Measurements from ENCODE around the gene SEC14L1. TPM values are rescaled to one million over a fixed set of nuclear protein-coding genes. Genes with fewer than 3 reads are reported as not detected.

Gene SEC14L1
- total RNA-seq, 1 experiment from 2014 or later: 81.0 TPM

DNA sequence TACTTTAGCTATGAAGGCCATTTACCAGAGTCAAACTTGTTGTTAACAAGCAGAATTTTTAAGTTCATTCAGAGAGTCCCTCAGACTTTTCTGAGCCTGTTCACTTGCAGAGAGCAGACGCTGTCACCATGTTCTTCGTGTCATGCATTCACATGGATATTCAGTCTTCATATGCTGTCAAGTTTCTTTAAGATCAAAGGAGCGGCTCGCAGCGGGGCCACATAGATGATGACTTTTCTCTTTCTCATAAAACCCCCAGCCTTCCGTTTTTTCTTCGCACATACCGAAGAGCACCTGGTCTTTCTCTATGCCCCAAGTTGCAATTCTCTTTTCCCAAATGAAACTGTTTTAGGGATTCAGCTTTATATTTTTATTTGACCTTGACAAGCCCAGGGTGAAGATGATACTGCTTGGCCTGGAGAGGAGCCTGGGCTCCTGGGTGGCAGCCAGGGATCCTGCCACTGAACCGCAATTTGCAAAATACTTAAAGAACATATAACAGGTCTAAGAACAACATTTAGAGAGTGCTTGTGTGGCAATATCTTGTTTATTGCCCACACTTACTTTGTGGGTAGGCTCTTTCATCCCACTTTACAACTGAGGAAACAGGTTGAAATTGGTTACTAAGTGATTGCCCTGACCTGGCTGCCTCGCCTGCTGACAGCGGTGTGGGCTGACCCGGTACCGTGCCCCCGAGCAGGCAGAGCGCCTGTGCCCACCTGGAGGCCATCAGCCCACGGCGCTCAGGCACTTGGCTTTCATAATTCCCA lies 22.9 kb downstream of the SEC14L1 start (continued):
- TF ChIP-seq, protein P1, sequence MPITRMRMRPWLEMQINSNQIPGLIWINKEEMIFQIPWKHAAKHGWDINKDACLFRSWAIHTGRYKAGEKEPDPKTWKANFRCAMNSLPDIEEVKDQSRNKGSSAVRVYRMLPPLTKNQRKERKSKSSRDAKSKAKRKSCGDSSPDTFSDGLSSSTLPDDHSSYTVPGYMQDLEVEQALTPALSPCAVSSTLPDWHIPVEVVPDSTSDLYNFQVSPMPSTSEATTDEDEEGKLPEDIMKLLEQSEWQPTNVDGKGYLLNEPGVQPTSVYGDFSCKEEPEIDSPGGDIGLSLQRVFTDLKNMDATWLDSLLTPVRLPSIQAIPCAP (CRISPR knock-in tag; IDR thresholded peaks at IDR 0.05): no peak
- TF ChIP-seq, protein P2, sequence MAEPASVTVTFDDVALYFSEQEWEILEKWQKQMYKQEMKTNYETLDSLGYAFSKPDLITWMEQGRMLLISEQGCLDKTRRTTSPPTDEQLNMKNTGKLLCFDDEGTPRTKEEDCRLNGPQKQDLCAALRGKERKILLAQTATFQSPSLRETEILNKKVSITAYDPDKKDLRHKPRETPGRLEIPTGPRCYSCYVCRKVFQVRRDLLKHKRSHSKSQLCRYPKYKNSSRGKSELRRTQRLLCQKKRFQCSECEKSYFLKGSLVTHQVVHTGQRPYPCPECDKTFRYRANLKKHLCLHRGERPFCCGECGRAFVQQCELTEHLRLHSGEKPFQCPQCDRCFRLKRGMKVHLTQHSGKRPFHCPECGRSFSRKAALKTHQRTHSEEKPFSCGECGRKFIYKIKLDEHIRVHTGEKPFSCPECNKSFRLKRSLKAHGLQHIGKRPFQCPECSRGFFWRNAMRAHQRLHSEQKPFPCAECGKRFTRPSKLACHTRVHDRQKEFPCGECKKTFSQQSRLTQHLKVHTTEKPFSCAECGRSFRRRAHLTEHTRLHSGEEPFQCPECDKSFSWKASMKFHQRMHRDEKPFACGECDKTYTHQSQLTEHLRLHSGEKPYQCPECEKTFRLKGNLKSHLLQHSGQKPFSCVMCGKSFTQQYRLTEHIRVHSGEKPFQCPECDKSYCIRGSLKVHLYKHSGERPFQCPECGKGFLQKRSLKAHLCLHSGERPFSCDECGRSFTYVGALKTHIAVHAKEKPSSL (CRISPR knock-in tag; conservative IDR thresholded peaks at IDR 0.05): no peak
- TF ChIP-seq ZNF416 (CRISPR knock-in tag; IDR thresholded peaks at IDR 0.05): no peak

DNA sequence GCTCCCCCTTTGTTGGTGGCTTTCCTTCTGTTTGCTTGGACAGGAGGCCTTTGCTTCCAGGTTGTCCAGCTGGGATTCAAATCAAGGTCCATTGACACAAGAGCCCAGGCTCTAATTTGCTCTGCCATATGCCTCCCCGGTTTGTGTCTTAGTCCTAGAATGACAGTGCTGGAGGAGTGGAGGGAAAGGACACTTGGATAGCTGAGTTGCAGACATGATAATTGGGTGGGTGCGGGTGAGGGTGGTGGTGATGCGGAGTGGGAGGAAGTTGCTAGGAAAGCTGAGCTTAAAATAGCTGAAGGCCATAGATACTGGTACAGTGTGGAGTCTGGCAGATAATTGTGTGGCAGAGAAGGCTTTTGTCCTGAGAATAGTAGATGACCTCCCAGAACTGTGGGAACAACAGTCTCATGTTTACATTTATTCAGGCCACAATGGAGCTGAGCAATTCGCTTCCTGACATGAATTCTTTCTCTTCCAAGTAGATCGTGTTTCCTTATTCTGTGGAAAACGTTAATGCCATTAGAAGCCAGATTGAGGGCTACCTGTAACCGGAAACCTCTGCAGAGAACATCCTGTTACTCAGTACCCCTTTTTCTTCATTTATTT lies 23.8 kb downstream of the SEC14L1 start:
- TF ChIP-seq ZNF671 (CRISPR knock-in tag; IDR thresholded peaks at IDR 0.05): no peak
- TF ChIP-seq ZNF121 (CRISPR knock-in tag; IDR thresholded peaks at IDR 0.05): no peak
- TF ChIP-seq ETV6 (CRISPR knock-in tag; IDR thresholded peaks at IDR 0.05): no peak
- TF ChIP-seq, protein P3, sequence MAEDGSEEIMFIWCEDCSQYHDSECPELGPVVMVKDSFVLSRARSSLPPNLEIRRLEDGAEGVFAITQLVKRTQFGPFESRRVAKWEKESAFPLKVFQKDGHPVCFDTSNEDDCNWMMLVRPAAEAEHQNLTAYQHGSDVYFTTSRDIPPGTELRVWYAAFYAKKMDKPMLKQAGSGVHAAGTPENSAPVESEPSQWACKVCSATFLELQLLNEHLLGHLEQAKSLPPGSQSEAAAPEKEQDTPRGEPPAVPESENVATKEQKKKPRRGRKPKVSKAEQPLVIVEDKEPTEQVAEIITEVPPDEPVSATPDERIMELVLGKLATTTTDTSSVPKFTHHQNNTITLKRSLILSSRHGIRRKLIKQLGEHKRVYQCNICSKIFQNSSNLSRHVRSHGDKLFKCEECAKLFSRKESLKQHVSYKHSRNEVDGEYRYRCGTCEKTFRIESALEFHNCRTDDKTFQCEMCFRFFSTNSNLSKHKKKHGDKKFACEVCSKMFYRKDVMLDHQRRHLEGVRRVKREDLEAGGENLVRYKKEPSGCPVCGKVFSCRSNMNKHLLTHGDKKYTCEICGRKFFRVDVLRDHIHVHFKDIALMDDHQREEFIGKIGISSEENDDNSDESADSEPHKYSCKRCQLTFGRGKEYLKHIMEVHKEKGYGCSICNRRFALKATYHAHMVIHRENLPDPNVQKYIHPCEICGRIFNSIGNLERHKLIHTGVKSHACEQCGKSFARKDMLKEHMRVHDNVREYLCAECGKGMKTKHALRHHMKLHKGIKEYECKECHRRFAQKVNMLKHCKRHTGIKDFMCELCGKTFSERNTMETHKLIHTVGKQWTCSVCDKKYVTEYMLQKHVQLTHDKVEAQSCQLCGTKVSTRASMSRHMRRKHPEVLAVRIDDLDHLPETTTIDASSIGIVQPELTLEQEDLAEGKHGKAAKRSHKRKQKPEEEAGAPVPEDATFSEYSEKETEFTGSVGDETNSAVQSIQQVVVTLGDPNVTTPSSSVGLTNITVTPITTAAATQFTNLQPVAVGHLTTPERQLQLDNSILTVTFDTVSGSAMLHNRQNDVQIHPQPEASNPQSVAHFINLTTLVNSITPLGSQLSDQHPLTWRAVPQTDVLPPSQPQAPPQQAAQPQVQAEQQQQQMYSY (CRISPR knock-in tag; IDR thresholded peaks at IDR 0.05): no peak
- TF ChIP-seq ZNF396 (CRISPR knock-in tag; IDR thresholded peaks at IDR 0.05; ENCODE audit: borderline replicate concordance): no peak
- TF ChIP-seq, protein P4, sequence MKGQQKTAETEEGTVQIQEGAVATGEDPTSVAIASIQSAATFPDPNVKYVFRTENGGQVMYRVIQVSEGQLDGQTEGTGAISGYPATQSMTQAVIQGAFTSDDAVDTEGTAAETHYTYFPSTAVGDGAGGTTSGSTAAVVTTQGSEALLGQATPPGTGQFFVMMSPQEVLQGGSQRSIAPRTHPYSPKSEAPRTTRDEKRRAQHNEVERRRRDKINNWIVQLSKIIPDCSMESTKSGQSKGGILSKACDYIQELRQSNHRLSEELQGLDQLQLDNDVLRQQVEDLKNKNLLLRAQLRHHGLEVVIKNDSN (CRISPR knock-in tag; IDR thresholded peaks at IDR 0.05): no peak
- TF ChIP-seq, protein P5, sequence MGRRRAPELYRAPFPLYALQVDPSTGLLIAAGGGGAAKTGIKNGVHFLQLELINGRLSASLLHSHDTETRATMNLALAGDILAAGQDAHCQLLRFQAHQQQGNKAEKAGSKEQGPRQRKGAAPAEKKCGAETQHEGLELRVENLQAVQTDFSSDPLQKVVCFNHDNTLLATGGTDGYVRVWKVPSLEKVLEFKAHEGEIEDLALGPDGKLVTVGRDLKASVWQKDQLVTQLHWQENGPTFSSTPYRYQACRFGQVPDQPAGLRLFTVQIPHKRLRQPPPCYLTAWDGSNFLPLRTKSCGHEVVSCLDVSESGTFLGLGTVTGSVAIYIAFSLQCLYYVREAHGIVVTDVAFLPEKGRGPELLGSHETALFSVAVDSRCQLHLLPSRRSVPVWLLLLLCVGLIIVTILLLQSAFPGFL (CRISPR knock-in tag; IDR thresholded peaks at IDR 0.05; ENCODE audit: borderline replicate concordance): no peak
- TF ChIP-seq TEAD1 (CRISPR knock-in tag; IDR thresholded peaks at IDR 0.05): no peak
- peaks cover 22% of the 10 kb centered on the region for H3K9me3 Mint-ChIP-seq
- POLR2A ChIA-PET: interaction anchor here (1.1 kb wide), 1 partner anchor 24 kb away, joined by 6 read pairs; the partner anchor contains the start of gene SEC14L1
- H3K4me3 Mint-ChIP-seq: peak overlapping the region; percentile 3; the same call in 1 of the 2 replicates
- no peak for DNase-seq (ENCODE audit: low spot score)
- peak overlapping the region; percentile 73 for H3K27ac Mint-ChIP-seq
- ATAC-seq: peak; percentile 48
- H3K36me3 Mint-ChIP-seq: peaks cover 27% of the 10 kb centered on the region
- H3K4me1 Mint-ChIP-seq: peaks cover 62% of the 10 kb centered on the region
- H3K27me3 Mint-ChIP-seq (ENCODE audit: low read depth): no peaks in the 10 kb centered on the region
- CTCF ChIA-PET: interaction anchor here (0.6 to 0.8 kb wide), 3 partner anchors 9 to 642 kb away, joined by 3 to 4 read pairs (median 3); no protein-coding TSS in a partner anchor

DNA sequence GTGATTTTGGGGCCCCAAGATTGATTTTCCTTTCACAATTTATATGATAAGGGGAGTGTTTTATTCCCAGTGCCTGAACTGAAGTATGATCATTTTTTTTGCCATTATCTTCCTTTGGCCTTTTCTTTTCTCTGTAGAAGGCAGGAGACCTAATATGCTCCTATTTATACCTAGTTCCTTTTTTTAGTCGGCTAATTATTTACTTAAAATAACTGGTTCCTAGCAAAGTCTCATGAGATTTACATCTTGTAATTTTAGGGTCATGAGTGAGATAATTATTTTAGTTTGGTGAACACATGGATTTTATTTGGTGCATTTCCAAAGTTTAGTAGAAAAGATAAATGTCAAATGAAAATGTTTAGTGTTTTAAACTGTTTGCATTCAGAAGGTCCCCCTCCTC lies 24.8 kb downstream of the SEC14L1 start:
- peak overlapping the region; percentile 73; the same call in 1 of the 2 replicates for H3K27ac Mint-ChIP-seq
- TF ChIP-seq, protein P6, sequence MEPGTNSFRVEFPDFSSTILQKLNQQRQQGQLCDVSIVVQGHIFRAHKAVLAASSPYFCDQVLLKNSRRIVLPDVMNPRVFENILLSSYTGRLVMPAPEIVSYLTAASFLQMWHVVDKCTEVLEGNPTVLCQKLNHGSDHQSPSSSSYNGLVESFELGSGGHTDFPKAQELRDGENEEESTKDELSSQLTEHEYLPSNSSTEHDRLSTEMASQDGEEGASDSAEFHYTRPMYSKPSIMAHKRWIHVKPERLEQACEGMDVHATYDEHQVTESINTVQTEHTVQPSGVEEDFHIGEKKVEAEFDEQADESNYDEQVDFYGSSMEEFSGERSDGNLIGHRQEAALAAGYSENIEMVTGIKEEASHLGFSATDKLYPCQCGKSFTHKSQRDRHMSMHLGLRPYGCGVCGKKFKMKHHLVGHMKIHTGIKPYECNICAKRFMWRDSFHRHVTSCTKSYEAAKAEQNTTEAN (CRISPR knock-in tag; IDR thresholded peaks at IDR 0.05): no peak
- ChIA-PET POLR2A (no interaction called here), CTCF (no interaction called here)
- H3K27me3 Mint-ChIP-seq (ENCODE audit: low read depth): no peaks in the 10 kb centered on the region
- DNase-seq (ENCODE audit: low spot score): no peak
- peaks cover 60% of the 10 kb centered on the region for H3K4me1 Mint-ChIP-seq
- peaks cover 27% of the 10 kb centered on the region for H3K36me3 Mint-ChIP-seq
- H3K9me3 Mint-ChIP-seq: peaks cover 27% of the 10 kb centered on the region
- no peak overlapping the region for H3K4me3 Mint-ChIP-seq
- no peak for ATAC-seq

All from WTC11 (cell line).